ENCODE measurements around the gene ATP6V1C2. TPM values are rescaled to one million over a fixed set of nuclear protein-coding genes. Genes with fewer than 3 reads are reported as not detected.

ATP6V1C2 gene
- total and polyA plus RNA-seq, 2 of the 4 experiments (the other 2 are of a cell fraction) = not detected

DNA sequence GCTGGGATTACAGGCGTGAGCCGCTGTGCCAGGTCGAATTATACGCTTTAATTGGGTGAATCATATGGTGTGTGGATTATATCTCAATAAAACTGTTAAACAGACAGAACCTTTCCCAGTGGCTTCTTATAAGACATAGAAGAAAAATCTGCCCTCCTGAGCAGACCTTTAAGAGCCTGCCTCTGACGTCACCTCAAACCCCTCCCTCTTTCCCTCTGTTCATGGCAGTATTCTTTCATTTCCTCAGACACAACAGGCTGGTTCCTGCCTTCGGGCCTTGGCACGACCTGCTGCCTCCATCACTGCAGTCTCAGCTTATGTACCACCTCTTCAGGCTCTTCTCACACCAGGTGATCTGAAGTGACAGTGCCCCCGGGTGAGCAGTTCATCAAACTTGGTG is 105.2 kb downstream of the ATP6V1C2 start:
- ChIA-PET CTCF (no interaction called here), POLR2A (ENCODE audit: unreplicated experiment) (no interaction called here)
- intact Hi-C loops (cut with micrococcal nuclease) = no loop called here
- no peak overlapping the region for H2AK5ac ChIP-seq (ENCODE audit: low read depth, low read length)
- H2AK9ac ChIP-seq (replicated peaks; ENCODE audit: low read depth, low read length, poor library complexity) = no peak overlapping the region
- H2BK20ac ChIP-seq (ENCODE audit: low read depth, low read length) = no peak overlapping the region
- H3K4me3 ChIP-seq (ENCODE audit: insufficient read depth, low read depth, low read length) = no peak overlapping the region
- no peak overlapping the region for H3K14ac ChIP-seq (replicated peaks; ENCODE audit: low read depth, low read length)
- no peak overlapping the region for H2BK5ac ChIP-seq (ENCODE audit: low read depth, low read length, poor library complexity, severe bottlenecking)
- no peak overlapping the region for H3K27ac ChIP-seq (ENCODE audit: insufficient read depth, low read length)
- no peak for ATAC-seq (ENCODE audit: low read depth)
- H3K9me1 ChIP-seq (ENCODE audit: insufficient read depth, low read length) = no peaks in the 10 kb centered on the region
- H4K5ac ChIP-seq (ENCODE audit: low read depth, low read length) = no peak overlapping the region
- H2BK15ac ChIP-seq (ENCODE audit: low read depth, low read length) = no peak overlapping the region
- no peak overlapping the region for H3K18ac ChIP-seq (ENCODE audit: low read depth, low read length)
- no peaks in the 10 kb centered on the region for H3K36me3 ChIP-seq (ENCODE audit: control insufficient read depth, insufficient read depth, low read length)
- no peaks in the 10 kb centered on the region; the same call in 1 of the 2 replicates for H3K9me3 ChIP-seq (ENCODE audit: control insufficient read depth, insufficient read depth, low read length)
- no peak for DNase-seq
- H3K79me1 ChIP-seq (ENCODE audit: low read depth in 1 of 2, low read length in 2 of 2) = no peaks in the 10 kb centered on the region
- no peak for TF ChIP-seq POLR2A (IDR thresholded peaks at IDR 0.05; ENCODE audit: low read depth, low read length)
- no peak for TF ChIP-seq MAFK (IDR thresholded peaks at IDR 0.05; ENCODE audit: low read depth, low read length)
- no peak for TF ChIP-seq NFE2L2 (IDR thresholded peaks at IDR 0.05; ENCODE audit: low read depth, low read length)
- no peak for TF ChIP-seq FOS (IDR thresholded peaks at IDR 0.05; ENCODE audit: low read depth, low read length)
- no peak for TF ChIP-seq CHD1 (IDR thresholded peaks at IDR 0.05; ENCODE audit: low read depth, low read length)
- TF ChIP-seq MXI1 (IDR thresholded peaks at IDR 0.05; ENCODE audit: borderline replicate concordance, low read depth, low read length) = no peak
- TF ChIP-seq RCOR1 (IDR thresholded peaks at IDR 0.05; ENCODE audit: insufficient replicate concordance, low read length) = no peak
- TF ChIP-seq, protein P1, sequence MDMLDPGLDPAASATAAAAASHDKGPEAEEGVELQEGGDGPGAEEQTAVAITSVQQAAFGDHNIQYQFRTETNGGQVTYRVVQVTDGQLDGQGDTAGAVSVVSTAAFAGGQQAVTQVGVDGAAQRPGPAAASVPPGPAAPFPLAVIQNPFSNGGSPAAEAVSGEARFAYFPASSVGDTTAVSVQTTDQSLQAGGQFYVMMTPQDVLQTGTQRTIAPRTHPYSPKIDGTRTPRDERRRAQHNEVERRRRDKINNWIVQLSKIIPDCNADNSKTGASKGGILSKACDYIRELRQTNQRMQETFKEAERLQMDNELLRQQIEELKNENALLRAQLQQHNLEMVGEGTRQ (IDR thresholded peaks at IDR 0.05; ENCODE audit: low read depth, low read length) = no peak
- TF ChIP-seq CEBPB (IDR thresholded peaks at IDR 0.05; ENCODE audit: low read depth, low read length) = no peak
- no peak for TF ChIP-seq SMC3 (IDR thresholded peaks at IDR 0.05; ENCODE audit: low read depth, low read length)
- TF ChIP-seq RFX5 (IDR thresholded peaks at IDR 0.05; ENCODE audit: low read depth, low read length) = no peak
- no peak overlapping the region for H2AFZ ChIP-seq (replicated peaks; ENCODE audit: low read length, poor library complexity)
- no peak overlapping the region for H3K56ac ChIP-seq (ENCODE audit: extremely low read depth, insufficient read depth, low read length)
- no peak overlapping the region for H2BK120ac ChIP-seq (ENCODE audit: low read depth, low read length)
- in situ Hi-C loops (cut with MboI; ENCODE audit: low sequenced_read_pairs) = no loop called here
- no TSS peak for BruUV-seq (replicated peaks)
- no peaks in the 10 kb centered on the region for H3K4me1 ChIP-seq (ENCODE audit: control insufficient read depth, insufficient read depth, low read length)
- 67% methylated on average over 2 of the region's 8 CpGs; no CpG with 5 or more reads in 1 of the 2 experiments for WGBS, 2 experiments (ENCODE audit: extremely low coverage in 2 of 2, insufficient read length in 1 of 2)
- H3K9ac ChIP-seq (ENCODE audit: low read depth, low read length) = no peak overlapping the region
- no peak overlapping the region for H4K8ac ChIP-seq (ENCODE audit: low read depth in 2 of 2, low read length in 2 of 2)
- no peak overlapping the region for H3K4me2 ChIP-seq (ENCODE audit: low read depth, low read length)
- H3K4ac ChIP-seq (ENCODE audit: low read depth, low read length) = no peak overlapping the region
- H3K23ac ChIP-seq (ENCODE audit: low read depth, low read length) = no peak overlapping the region
- dilution Hi-C loops (cut with HindIII; ENCODE audit: low sequenced_read_pairs, unreplicated experiment) = no loop called here
- H3K27me3 ChIP-seq (ENCODE audit: control insufficient read depth, insufficient read depth, low read length) = peaks cover 61% of the 10 kb centered on the region
- H4K91ac ChIP-seq (ENCODE audit: insufficient read depth, low read depth, low read length) = no peak overlapping the region
- H4K20me1 ChIP-seq (ENCODE audit: insufficient read depth, low read length) = no peaks in the 10 kb centered on the region
